Vein endothelial cell (primary cell): ENCODE measurements around the gene GNPDA2. TPM values are rescaled to one million over a fixed set of nuclear protein-coding genes. Genes with fewer than 3 reads are reported as not detected.

Experiments
- total RNA-seq: library from RNA; depleted of rRNA; stranded (reverse); fragments of >200 nt; gene quantifications from 2 replicates; pipeline ENCODE4 v1.2.3, GENCODE V29; 2012

The GNPDA2 gene
- 15.0 and 23.2 TPM in 2 replicates for total RNA-seq

GRCh38 chr4:44726038-44726871, at the start of gene GNPDA2:
Gene GNPDA2 (minus strand): TSS chr4:44726556. CDS start chr4:44722207, 4,349 bp downstream.

GRCh38 chr4:44678094-44679041, 48.0 kb downstream of the GNPDA2 start, which contains the start of gene GUF1:
Gene GUF1 (plus strand): TSS chr4:44678420. CDS start chr4:44678623, 203 bp downstream.

Other genes starting within 250 kb of the GNPDA2 start
- 0.33 TPM in 1 of 2 replicates, not detected in the other for gene YIPF7, start 74.9 kb downstream of the GNPDA2 start, total RNA-seq
- gene GUF1, start 48.1 kb downstream of the GNPDA2 start, total RNA-seq = 14.4 and 17.2 TPM in 2 replicates